Stimulated activated CD4-positive, alpha-beta T cell treated with anti-CD3 and anti-CD28 coated beads, Interleukin-4, amount 100 ng/mL, for 24 hours (primary cell): ENCODE measurements around the gene PKP4.

Experiments used
- DNase-seq: peaks from one replicate; pipeline ENCODE4 v3.0.0-alpha.2; 2020

Gene PKP4

DNA sequence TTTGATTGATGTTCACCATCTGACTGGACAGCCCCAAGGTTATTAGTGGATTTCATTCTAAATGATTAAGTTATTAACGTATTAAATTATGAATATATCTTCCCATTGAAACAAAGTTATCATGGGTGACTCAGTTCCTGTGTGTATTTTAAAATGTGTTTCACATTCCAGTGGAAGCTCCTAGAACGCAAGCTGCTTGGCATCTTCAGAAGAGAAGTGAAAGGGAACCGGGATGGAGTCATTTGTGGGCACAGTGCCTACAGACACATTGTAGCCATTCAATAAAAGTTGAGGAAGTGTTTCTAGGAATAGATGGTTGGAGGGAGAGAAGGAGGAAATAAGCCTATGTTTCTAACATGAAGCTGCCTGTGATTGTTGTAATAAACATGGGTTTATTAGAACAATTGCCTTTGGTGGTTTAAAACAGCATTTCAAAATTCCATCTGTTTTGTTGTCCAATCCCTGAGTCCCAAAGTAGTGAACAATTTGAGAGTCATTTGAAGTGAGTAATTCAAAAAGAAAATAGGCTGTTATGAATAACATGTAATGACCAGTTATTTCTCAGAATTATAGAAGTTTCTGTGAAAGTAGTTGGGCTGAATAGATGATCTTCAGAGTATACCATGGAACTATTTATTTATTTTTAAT is 143.5 kb downstream of the PKP4 start:
- DNase-seq, result no peak

DNA sequence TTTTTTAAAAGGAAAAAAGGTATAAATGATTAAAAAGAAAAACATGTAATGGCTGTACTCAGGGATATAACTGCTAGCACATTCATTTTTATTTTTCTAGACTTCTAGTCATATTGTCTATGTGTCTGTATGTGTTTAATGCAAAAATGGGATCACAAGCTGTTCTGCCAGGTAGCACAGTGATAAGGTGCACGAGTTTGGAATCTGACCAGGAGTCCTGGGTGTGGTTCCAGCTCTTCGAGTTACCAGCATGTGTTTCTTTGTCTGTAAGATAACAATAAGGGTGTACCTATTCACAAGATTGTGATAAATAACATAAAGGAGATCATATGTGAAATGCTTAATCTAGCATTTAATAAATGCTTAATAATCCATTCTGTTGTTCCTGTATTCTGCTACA is 145.3 kb downstream of the PKP4 start:
- DNase-seq, result no peak

DNA sequence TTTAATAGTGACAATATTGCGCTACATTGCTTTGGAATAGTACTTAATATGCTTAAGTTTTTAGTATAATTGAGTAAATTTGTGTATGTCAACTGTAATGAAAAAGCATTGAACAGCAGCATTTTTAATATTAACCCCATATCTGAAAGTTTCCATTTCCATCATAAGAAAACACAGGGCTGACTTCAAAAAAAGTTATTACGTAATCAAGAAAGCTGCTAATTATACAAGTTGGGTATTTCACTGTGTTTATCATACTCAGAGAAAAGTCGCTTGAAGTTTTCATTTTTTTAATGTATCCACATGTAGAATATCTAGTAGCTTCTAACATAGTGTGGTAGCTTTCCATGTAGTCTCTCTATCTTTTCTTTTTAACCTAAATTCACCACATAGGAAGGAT is 146.5 kb downstream of the PKP4 start:
- DNase-seq, result no peak

DNA sequence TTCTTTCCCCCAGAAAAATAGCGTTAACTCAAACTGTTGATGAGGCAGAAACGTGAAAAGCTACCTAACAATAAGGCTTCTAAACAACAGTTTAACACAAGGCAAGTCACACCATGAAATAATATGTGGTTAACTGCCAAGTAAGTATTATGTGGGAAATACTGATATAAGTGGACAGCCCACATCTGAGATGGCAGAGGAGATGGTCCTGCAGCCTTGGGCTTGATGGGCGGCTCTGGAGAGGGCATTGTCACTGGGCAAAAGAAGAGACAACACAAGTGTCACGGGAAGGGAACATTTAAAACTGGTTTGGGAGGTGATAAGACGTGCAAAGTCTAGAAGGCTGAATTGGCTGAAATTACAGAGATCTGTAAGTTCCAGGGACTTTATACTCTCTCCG is 147.2 kb downstream of the PKP4 start:
- no peak for DNase-seq

DNA sequence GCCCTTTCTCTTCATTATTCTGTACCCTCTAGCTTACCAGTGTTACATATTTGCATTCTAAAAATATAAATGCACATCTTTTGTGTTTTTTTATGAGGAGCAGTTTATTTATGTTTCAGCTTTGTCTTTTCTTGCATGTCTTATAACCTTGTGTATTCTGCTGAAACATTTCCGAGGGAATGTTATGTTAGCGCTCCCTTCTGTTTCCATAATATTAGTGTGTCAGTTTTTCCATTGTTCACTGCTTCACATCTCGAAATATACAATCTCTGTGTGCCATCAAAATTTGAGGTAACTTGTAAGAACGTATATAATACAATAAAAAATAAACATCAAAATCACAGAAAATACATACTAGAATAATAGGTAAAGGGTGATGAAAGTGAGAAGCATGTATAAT is 153.3 kb downstream of the PKP4 start:
- DNase-seq, result no peak

DNA sequence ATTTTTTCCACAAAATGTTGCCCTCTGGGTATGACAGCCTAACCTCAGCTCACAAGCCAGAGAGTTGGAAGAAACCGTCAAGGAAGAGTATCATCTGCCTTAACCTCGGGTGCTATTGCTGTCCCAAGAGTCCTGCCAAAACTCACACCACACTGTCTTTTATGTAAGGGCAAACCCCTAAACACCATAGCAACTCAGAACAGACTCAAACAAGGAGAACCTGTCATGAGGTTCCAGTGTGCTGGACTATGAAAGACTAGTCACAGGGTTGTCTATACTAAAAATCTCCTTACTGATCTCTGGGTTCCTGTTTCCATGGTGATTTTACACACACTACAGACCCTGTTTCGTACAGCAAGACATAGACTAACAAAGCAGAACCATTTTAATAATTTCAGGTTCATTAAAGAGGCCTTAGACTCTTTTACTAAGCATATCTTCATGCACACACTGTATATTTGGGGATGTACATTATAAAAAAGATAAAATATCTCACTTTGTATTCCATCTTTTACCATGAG is 159.8 kb downstream of the PKP4 start:
- no peak for DNase-seq

DNA sequence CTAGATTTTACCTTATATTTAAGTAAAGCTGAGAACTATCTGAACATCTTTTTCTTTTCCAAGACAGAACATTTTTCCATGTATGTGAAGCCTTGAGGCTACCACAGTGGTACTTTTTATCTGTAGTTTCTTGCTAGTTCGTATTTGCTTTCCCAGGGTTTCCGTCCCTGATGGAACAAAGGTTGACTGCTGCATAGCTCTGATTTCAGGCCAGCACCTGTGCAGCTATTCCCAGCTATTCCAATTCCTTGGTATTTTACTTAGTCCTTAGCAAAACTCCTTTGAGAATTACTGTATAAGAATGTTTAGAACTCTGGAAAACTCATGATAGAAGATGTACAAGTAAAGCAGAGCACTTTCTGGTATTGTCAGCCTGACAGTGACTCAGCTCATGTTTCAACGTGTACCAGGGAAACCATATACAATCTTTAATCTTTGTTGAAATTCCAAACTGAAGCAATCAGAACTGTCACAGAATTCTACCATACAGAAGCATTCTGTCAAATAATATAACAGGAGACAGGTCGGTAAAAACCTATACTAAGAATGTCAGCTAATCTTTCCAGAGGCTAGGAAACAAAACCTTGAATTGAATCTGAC is 162.2 kb downstream of the PKP4 start:
- no peak for DNase-seq

DNA sequence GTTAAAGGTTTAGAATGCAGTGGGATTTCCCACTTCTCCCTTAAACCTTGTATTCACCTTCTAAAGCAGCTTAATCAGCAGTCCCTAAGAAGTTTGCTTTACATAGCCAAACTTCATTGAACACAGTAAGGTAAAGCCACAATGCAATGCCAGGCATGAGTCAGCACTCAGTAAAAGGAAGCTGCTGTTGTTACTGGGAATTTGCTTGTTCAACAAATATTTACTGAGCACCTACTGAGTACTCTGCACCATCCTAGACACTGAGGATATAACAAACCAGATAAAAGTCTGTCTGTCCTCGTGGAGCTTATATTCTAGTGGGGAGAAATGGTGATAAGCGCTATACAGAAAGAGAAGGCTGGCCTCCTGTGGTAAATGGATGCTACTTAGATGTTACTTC is 162.7 kb downstream of the PKP4 start:
- no peak for DNase-seq

DNA sequence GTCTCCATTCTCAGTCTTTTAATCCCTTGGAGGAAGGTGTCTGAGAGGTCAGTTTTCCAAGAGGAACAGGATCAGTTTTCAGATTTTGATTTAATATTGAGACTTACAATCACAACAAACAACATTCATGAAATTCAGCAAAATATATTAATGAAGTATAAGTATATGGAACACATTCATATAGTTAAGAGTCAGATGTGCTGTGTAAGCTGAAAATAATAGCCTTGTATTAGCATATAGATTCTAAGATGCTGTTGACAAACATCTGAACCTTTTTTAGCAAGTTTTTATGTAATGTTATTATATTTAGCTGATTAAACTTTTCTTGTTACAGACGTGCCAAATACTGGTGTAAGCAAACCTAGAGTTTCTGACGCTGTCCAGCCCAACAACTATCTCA is 163.9 kb downstream of the PKP4 start:
- no peak for DNase-seq

DNA sequence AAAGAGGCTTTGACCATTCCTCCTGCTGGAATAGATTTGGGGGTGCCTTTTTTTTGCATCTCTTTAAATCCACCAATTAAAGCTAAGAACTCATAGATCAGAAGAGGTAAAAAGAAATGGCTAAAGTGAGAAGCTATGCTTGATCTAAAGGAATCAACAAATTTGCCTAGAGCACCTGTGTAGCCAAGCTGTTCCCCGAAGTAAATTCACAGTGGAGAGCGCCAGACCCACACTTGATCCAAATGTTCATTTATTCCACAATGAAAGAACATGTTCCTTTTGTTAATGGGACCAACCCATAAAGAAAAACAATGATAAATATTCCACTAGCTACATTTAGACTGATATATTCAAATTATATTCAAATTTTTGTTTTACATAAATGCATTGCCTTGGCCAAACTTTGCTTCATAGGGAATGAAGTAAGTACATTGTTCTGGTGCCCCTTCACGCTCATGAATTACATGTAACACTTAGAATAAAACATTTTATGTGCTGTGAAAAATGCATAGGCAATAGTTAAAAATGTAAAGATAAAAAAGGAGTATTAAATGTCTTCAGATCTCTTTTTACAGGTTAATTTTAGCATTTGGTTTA is 167.4 kb downstream of the PKP4 start:
- no peak for DNase-seq

DNA sequence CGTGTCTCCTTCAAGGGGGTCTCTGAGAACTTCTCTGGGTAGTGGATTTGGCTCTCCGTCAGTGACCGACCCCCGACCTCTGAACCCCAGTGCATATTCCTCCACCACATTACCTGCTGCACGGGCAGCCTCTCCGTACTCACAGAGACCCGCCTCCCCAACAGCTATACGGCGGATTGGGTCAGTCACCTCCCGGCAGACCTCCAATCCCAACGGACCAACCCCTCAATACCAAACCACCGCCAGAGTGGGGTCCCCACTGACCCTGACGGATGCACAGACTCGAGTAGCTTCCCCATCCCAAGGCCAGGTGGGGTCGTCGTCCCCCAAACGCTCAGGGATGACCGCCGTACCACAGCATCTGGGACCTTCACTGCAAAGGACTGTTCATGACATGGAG is 168.2 kb downstream of the PKP4 start:
- no peak for DNase-seq

DNA sequence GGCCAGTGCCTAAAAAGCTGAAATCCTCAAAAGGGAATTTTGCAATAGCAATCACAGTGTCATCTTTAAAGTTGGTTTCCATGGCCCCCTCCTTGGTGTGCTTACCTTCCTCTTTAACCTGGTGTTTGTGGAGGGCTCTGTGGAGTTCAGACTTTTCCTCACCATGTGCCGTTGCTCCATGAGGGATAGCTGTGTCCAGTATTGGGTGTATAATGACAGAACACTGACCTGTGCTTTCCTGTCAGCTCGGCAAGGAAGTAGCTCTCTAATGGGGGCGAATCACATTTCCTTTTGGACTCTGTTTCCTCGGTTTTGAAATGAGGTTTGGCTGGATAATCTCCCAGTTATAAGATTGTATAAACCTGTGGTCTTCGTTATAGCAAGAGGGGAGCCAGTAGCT is 172.4 kb downstream of the PKP4 start:
- no peak for DNase-seq

DNA sequence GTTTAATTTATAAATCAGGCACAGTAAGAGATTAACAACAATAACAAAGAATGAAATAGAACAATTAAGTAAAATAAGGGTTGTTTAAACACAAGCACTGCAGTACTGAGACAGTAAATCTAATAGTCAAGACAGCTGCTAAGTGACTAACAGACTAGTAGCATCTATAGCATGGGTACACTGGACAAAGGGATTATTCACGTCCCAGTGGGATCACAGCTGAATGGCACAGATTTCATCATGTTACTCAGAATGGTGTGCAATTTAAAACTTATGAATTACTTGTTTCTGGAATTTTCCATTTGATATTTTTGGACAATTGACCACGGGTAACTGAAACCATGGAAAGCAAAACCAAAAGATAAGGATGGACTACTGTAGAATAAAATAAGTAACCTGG is 176.5 kb downstream of the PKP4 start:
- DNase-seq, result no peak

DNA sequence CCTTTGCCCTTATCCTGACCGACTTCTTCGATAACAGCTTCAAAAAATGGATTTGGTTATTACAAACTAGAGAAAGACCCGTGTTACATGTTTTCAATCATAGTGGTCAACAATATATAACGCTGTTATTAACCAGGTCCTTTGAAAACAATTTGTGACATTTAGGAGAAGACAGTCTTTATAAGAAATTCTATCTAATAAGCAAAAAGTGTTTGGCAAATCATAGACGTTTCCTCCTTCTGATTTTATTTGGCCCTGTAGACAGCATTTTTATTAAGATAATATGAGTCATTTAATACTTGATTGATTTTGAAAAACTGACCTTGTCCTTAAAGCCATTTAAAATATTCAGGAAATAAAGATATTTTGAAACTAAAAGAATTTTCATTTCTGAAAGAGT is 177.9 kb downstream of the PKP4 start:
- no peak for DNase-seq

DNA sequence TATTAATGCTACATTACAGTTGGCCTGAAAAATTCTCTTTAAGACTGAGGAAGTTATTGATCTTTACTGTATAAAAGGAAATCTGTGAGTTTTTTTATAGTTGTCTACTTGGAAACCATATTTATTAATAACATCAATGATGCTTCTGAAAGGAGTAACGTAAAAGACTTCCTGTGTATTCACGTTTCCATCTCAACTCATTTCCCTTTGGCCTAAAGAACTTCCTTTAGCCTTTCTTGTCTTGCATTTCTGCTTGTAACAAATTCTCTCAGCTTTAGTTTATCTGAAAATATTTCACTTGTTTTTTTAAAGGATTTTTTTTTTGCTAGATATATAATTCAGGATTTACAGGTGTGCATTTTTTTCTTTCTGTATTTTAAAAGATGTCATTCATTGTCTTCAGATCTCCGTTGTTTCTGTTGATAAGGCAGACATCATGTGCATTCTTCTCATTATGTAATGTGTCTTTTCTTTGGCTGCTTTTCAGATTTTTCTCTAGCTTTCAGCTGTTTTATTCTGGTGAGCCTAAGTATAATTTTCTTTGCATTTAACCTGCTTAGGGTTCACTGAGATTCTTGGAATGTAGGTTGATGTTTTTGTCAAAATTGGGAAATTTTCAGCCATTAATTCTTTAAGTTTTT is 179.3 kb downstream of the PKP4 start:
- no peak for DNase-seq

DNA sequence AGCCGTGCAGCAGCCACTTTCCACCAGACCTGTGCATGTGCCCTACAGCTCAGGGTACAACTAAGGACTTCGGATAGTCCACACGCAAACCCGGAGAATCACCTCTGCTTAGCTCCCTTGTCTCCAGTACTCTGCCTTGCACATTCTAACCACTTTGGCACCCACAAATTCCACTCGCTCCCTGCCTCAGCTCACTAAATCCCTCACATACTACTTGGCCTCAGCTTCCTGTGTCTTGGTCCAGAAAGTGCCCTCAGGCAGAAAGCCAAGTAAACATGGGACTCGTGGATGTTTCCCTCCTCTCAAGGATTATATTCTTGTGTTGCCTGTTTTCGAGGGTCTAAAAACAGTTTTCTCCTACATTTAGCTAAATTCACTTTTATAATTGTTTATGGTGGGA is 180.6 kb downstream of the PKP4 start:
- no peak for DNase-seq

DNA sequence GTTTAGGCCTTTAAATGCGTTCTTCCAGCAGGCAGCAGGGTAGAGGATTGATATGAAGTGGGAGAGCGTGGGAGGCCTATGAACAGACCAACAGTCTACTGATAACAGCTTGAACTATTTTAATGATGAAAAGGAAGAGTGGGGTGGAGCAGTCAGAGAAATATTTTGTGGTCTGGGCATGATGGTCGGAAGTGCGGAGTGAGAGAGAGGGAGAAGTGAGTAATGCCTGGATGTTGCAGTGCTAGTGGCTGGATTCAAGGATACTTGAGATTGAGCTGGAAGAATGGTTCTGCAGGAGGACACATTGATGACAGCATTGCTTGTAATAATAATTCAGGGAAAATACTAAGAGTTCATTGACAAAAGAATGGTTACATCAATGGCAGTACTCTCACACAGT is 187.4 kb downstream of the PKP4 start:
- DNase-seq, result no peak

DNA sequence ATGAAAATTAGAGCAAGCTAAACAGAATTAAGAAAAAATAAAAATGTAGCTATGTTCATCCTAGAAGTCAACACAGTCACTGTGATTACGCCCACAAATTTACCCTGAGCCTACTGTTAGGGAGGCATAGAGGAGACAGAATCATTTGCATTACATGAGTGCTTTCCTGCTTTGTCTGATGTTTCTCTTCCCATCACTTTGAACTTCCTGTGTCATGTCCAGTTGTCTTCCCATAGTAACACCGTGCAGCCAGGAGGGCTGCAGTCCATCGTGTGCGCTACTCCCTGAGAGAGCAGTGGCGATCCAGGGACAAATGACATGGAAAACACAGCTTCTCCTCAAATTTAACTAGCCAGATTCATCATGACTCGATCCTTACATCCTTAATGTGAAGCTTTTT is 188.5 kb downstream of the PKP4 start:
- no peak for DNase-seq

DNA sequence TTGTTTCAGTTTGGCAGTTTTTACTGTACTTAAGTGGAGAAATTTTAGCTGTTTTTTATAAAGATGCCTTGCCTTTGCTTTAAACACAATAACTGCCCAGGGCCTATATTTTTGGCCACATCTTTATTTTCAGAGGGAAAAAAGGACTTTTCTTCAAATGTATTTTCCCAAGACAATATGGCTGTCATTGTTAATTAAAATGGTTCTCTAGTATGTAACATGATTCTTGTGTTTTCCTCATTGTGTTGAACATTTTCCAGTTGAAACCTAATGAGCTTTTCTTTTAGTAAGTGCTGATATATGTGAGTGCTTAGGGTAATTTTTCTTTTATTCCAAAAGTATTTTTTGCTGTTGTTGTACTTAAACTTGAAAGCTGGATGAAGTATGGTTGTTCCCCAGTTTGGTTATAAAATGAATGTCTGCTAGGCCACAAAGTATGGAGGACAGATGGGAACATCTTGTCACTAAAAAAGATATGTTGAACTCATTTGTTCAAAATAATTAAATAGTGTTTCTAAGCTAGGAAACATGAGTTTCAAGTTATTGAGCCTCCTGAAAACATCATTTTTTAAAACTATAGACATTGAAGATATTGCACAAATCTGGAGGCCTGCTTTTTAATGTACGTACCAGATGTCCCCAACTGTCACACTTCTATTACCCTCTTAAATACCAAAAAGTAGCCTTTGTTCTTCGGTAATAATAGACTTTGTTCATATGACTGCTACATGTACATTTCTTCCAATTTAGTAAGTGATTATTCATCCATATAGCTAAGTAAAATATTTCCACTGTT is 190.9 kb downstream of the PKP4 start:
- no peak for DNase-seq

DNA sequence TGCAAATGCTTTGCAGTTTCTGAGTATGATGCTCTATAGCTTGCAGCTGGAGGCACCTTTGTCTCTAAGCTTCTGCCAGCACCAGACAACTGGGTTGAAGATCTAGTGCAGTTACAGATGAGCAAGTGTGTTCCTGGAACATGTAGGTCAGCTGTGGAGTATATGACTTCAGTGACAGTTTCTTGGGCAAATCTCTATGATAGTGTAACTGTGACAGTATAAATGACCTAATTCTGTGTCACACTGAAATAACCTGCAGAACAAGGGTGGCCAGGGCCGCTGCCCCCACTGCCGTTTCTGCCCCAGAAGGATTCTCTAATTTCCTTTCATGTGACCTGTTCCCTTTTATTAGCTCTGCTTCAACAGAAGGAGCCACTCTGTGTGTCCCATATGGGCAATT is 193.1 kb downstream of the PKP4 start:
- no peak for DNase-seq

DNA sequence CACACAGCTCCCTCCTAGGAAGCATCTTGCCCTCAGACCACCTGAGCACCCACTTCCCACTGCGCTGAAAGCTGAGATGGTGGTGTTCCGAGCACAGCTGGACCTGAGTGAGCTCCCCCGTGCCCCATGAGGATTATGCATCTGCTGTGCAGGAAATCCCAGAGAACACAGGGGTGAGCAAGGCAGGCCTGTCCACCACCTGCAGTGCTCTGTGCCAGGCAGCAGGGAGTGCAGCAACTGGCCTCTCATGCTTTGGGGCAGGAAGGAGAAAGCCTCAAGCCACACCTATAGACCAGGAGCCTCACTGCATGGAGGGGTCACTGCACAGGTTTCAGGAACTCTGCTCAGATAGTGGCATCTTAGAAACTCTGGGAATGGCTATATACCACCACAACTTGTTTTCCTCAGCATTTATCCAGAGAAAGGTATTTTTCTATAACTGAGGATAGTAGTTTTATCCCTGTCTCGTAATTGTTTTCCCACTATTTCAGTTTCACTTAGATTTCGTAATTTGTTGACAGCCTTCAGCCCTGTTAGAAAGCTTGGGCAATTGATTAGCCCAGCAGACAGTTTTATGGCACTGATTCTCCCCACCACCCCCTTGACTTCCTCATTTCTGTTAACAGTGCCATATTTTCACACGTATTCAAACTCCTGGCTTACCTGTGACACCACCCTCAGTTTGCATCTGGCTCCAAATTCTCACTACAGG is 194.1 kb downstream of the PKP4 start:
- no peak for DNase-seq

DNA sequence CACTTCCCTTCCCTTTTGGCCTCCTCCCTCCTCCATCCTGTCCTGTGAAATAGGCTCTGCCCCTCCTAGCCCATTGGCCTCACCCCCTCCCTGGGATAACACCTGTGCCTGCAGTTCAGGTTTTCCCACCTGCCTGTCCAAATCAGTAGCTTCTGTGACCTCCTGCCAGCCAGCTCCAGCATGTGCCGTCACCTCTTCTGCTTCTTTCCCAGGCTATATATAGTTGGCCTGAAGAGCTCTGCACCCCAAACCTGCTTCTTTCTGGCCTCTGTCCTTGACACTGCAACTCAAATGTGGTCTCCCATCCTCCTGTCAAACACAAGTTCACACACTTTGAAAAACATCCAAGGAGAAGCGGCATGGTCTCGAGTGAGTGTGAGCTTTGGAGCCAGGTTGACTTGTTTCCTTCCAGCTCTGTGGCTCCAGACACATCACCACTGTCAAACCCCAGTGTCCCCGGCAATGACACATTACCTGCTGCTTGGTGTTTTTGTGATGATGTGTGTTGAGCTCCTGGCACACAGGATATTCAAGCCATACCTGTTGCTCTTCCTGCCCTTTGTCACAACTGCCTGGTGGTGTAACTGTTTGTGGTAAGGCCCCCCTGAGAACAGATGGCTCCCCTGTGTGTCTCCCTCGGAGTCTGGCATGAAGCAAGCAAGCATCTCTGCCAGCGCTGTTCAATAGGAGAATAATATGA is 194.8 kb downstream of the PKP4 start:
- DNase-seq, result no peak
